Skin epidermis (tissue), 12 donors: ENCODE results near the gene MGP.

Source experiments
- H3K27ac ChIP-seq, 21 experiments: fragments of 200-600 bp; sonication (generic) in 11 of 21; one replicate each; pipeline ENCODE4 v1.5.0; 2020; ENCODE audit warnings: mild to moderate bottlenecking in 3 of 21, inconsistent platforms in 2 of 21, moderate library complexity in 2 of 21
- H3K4me3 ChIP-seq, 7 experiments: fragments of 200-600 bp; sonication (generic) in 2 of 7; one replicate each; pipeline ENCODE4 v1.5.0; 2020; ENCODE audit warnings: inconsistent platforms in 2 of 7, mild to moderate bottlenecking in 2 of 7, moderate library complexity in 1 of 7

Gene MGP

GRCh38 chr12:14839262-14839661 is 46.4 kb downstream of the MGP start:
- Histone ChIP-seq H3K27ac (no peak overlapping the region), H3K4me3 (no peak overlapping the region)

- Histone ChIP-seq H3K27ac (no peak overlapping the region), H3K4me3 (no peak overlapping the region)
Measured at GRCh38 chr12:14836336-14837210, 49.1 kb downstream of the MGP start.

- Histone ChIP-seq H3K4me3 (no peak overlapping the region), H3K27ac (no peak overlapping the region)
Measured at GRCh38 chr12:14834509-14834908, 51.1 kb downstream of the MGP start.

DNA sequence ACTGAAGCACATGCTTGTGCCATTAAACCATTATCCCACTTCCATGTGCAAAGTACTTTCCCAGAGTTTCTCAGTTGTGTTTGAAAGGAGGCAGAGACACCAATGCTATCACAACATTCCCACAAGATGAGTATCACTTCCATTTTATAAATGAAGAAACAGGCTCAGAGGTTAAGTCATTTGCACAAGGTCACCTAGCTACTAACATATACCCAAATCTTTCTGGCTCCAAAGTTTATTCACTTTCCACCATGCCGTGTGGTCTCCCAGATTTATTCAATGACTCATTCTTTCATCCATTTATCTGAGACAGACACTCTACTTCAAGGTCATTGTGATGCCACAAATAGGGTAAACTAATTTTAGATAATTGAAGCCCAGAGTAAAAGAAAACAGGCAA is 51.7 kb downstream of the MGP start:
- Histone ChIP-seq H3K27ac (no peak overlapping the region), H3K4me3 (no peak overlapping the region)

- H3K27ac ChIP-seq = no peak overlapping the region
- no peak overlapping the region for H3K4me3 ChIP-seq
Measured at GRCh38 chr12:14833336-14833735, 52.3 kb downstream of the MGP start.
